ENCODE data around the gene NPAS2.

- TF ChIP-seq CTCF (IDR thresholded peaks at IDR 0.05; ENCODE audit: low read length) = no peak
- TF ChIP-seq EZH2 (optimal IDR thresholded peaks at IDR 0.05; ENCODE audit: low read depth, low read length) = no peak
- TF ChIP-seq EZH2phosphoT487 (IDR thresholded peaks at IDR 0.05; ENCODE audit: low read length) = no peak
These were observed 38.2 kb upstream of the NPAS2 start for GRCh38 chr2:100781523-100782379.

Measured in MM.1S (cell line).